Thymus (tissue), 14 donors: ENCODE data around the gene C1QC. TPM values are rescaled to one million over a fixed set of nuclear protein-coding genes. Genes with fewer than 3 reads are reported as not detected.

Source experiments
- DNase-seq, 9 donors: peaks; one replicate each; pipeline ENCODE4 v3.0.0-alpha.2; 2013; ENCODE audit warnings: low spot score in 9 of 9, low read depth in 6 of 9, missing footprints in 1 of 9
- H3K27ac ChIP-seq, 2 donors: one replicate each; pipeline ENCODE4 v1.5.1; 2013; ENCODE audit warnings: control low read depth in 1 of 2, low read depth in 1 of 2, low read length in 1 of 2, mild to moderate bottlenecking in 1 of 2, moderate library complexity in 1 of 2
- H3K27me3 ChIP-seq, 2 donors: one replicate each; pipeline ENCODE4 v1.5.1; 2013; ENCODE audit warnings: low read length in 1 of 2; ENCODE audit not compliant: control insufficient read depth in 2 of 2, insufficient read depth in 1 of 2
- H3K36me3 ChIP-seq, 2 donors: one replicate each; pipeline ENCODE4 v1.5.1; 2013; ENCODE audit warnings: low read length in 1 of 2, mild to moderate bottlenecking in 1 of 2, moderate library complexity in 1 of 2; ENCODE audit not compliant: control insufficient read depth in 2 of 2, insufficient read depth in 2 of 2
- H3K4me1 ChIP-seq, 2 donors: one replicate each; pipeline ENCODE4 v1.5.1; 2013; ENCODE audit warnings: low read length in 2 of 2; ENCODE audit not compliant: control insufficient read depth in 2 of 2, insufficient read depth in 2 of 2
- H3K4me3 ChIP-seq, 2 donors: one replicate each; pipeline ENCODE4 v1.5.1; 2013; ENCODE audit warnings: low read length in 2 of 2, control low read depth in 1 of 2, mild to moderate bottlenecking in 1 of 2
- H3K9me3 ChIP-seq, 2 donors: one replicate each; pipeline ENCODE4 v1.5.1; 2013; ENCODE audit warnings: low read length in 1 of 2, mild to moderate bottlenecking in 1 of 2; ENCODE audit not compliant: control insufficient read depth in 2 of 2, insufficient read depth in 1 of 2
- WGBS: extraction: QIAGEN DNeasy Blood & Tissue Kit; methylation state at CpG from one replicate; pipeline ENCODE4 v1.1.7; 2013; 5-methylcytosine and 5-hydroxymethylcytosine counted together
- long read RNA-seq, 10 donors: transcript quantifications; one replicate each; lab custom pipeline, GENCODE V29; 2026
- polyA plus RNA-seq: library from polyadenylated mRNA; stranded (reverse); fragments of 200-250 nt; gene quantifications from one replicate; pipeline ENCODE4 v1.2.3, GENCODE V29; 2013
- total RNA-seq: library from RNA; stranded (reverse); fragments of 120-200 nt; gene quantifications from one replicate; pipeline ENCODE4 v1.2.4, GENCODE V29; 2013
- donor health status: healthy.

The C1QC gene
- total RNA-seq, result 83.0 TPM
- polyA plus RNA-seq, result 129 TPM
- long read RNA-seq, donor 1, partial matches to known transcripts, result 0 of 5 reads
- long read RNA-seq, donor 1, other reads (novel, unspliced or antisense), result 0 of 5 reads
- long read RNA-seq, donor 2, transcript C1QC-203 (3 exons, 1,163 nt), result major isoform, 108 of 118 reads
- long read RNA-seq, donor 2, transcript C1QC-202 (3 exons, 1,183 nt), result minor isoform, 8 of 118 reads
- long read RNA-seq, donor 2, partial matches to known transcripts, result 0 of 118 reads
- long read RNA-seq, donor 2, other reads (novel, unspliced or antisense), result 0 of 118 reads
- long read RNA-seq, donor 3, transcript C1QC-203 (3 exons, 1,163 nt), result major isoform, 76 of 121 reads
- long read RNA-seq, donor 3, partial matches to known transcripts, result 42 of 121 reads
- long read RNA-seq, donor 3, other reads (novel, unspliced or antisense), result 0 of 121 reads
- long read RNA-seq, donor 4, transcript C1QC-203 (3 exons, 1,163 nt), result major isoform, 51 of 76 reads
- long read RNA-seq, donor 4, partial matches to known transcripts, result 22 of 76 reads
- long read RNA-seq, donor 4, other reads (novel, unspliced or antisense), result 0 of 76 reads
- long read RNA-seq, donor 5, transcript C1QC-203 (3 exons, 1,163 nt), result major isoform, 124 of 222 reads
- long read RNA-seq, donor 5, partial matches to known transcripts, result 92 of 222 reads
- long read RNA-seq, donor 5, other reads (novel, unspliced or antisense), result 0 of 222 reads
- long read RNA-seq, donor 6, transcript C1QC-203 (3 exons, 1,163 nt), result major isoform, 65 of 86 reads
- long read RNA-seq, donor 6, partial matches to known transcripts, result 18 of 86 reads
- long read RNA-seq, donor 6, other reads (novel, unspliced or antisense), result 0 of 86 reads
- long read RNA-seq, donor 7, transcript C1QC-203 (3 exons, 1,163 nt), result major isoform, 43 of 45 reads
- long read RNA-seq, donor 7, partial matches to known transcripts, result 0 of 45 reads
- long read RNA-seq, donor 7, other reads (novel, unspliced or antisense), result 0 of 45 reads
- long read RNA-seq, donor 8, transcript C1QC-203 (3 exons, 1,163 nt), result major isoform, 49 of 67 reads
- long read RNA-seq, donor 8, partial matches to known transcripts, result 12 of 67 reads
- long read RNA-seq, donor 8, other reads (novel, unspliced or antisense), result 0 of 67 reads
- long read RNA-seq, donor 9, transcript C1QC-203 (3 exons, 1,163 nt), result major isoform, 44 of 68 reads
- long read RNA-seq, donor 9, partial matches to known transcripts, result 24 of 68 reads
- long read RNA-seq, donor 9, other reads (novel, unspliced or antisense), result 0 of 68 reads
- long read RNA-seq, donor 10, transcript C1QC-203 (3 exons, 1,163 nt), result major isoform, 35 of 67 reads
- long read RNA-seq, donor 10, partial matches to known transcripts, result 28 of 67 reads
- long read RNA-seq, donor 10, other reads (novel, unspliced or antisense), result 0 of 67 reads

GRCh38 chr1:22643381-22643780, at the start of gene C1QC:
Gene C1QC (plus strand): TSS chr1:22643633. CDS start chr1:22644024, 391 bp downstream.
- Histone ChIP-seq H3K27ac (no peak within 1 kb of the TSS), H3K4me1 (no peaks in the 10 kb centered on the region), H3K27me3 (peaks cover 0 to 7% of the 10 kb centered on the region in 2 donors), H3K4me3 (no peak within 1 kb of the TSS), H3K36me3 (no peaks in the 10 kb centered on the region), H3K9me3 (no peaks in the 10 kb centered on the region)
- no peak for DNase-seq
- WGBS, result 74% methylated on average over 8 of the region's 8 CpGs

GRCh38 chr1:22594396-22594795, 49.0 kb upstream of the C1QC start:
- H3K36me3 ChIP-seq, result no peaks in the 10 kb centered on the region
- no peaks in the 10 kb centered on the region for H3K4me1 ChIP-seq
- no peaks in the 10 kb centered on the region for H3K9me3 ChIP-seq
- H3K4me3 ChIP-seq, result no peak overlapping the region
- no peak overlapping the region for H3K27ac ChIP-seq
- WGBS, result 79% methylated on average over 10 of the region's 10 CpGs
- peaks cover 0 to 30% of the 10 kb centered on the region in 2 donors for H3K27me3 ChIP-seq
- DNase-seq, result no peak

- Histone ChIP-seq H3K4me3 (no peak overlapping the region), H3K9me3 (no peaks in the 10 kb centered on the region), H3K36me3 (no peaks in the 10 kb centered on the region), H3K27ac (no peak overlapping the region), H3K4me1 (no peaks in the 10 kb centered on the region), H3K27me3 (peaks cover 0 to 30% of the 10 kb centered on the region in 2 donors)
- 79% methylated on average over 7 of the region's 7 CpGs for WGBS
- no peak for DNase-seq
These were observed 48.3 kb upstream of the C1QC start for GRCh38 chr1:22595108-22595507.

- H3K36me3 ChIP-seq, result no peaks in the 10 kb centered on the region
- 87% methylated on average over 30 of the region's 30 CpGs for WGBS
- H3K27ac ChIP-seq, result no peak overlapping the region
- H3K4me1 ChIP-seq, result no peaks in the 10 kb centered on the region
- H3K27me3 ChIP-seq, result peaks cover 0 to 23% of the 10 kb centered on the region in 2 donors
- no peak overlapping the region for H3K4me3 ChIP-seq
- DNase-seq, result no peak
- no peaks in the 10 kb centered on the region for H3K9me3 ChIP-seq
These were observed 46.0 kb upstream of the C1QC start for GRCh38 chr1:22597301-22597965.

- no peaks in the 10 kb centered on the region for H3K4me1 ChIP-seq
- WGBS, result 92% methylated on average over 8 of the region's 8 CpGs
- H3K27me3 ChIP-seq, result peaks cover 0 to 18% of the 10 kb centered on the region in 2 donors
- H3K9me3 ChIP-seq, result no peaks in the 10 kb centered on the region
- H3K36me3 ChIP-seq, result no peaks in the 10 kb centered on the region
- no peak overlapping the region for H3K27ac ChIP-seq
- no peak for DNase-seq
- H3K4me3 ChIP-seq, result no peak overlapping the region
These were observed 45.4 kb upstream of the C1QC start for GRCh38 chr1:22597996-22598395.

- no peak overlapping the region for H3K4me3 ChIP-seq
- H3K4me1 ChIP-seq, result no peaks in the 10 kb centered on the region
- no peak overlapping the region for H3K27ac ChIP-seq
- no peak for DNase-seq
- H3K36me3 ChIP-seq, result no peaks in the 10 kb centered on the region
- no peaks in the 10 kb centered on the region for H3K9me3 ChIP-seq
- 83% methylated on average over 24 of the region's 24 CpGs for WGBS
- peaks cover 0 to 13% of the 10 kb centered on the region in 2 donors for H3K27me3 ChIP-seq
These were observed 44.7 kb upstream of the C1QC start for GRCh38 chr1:22598736-22599135.

- no peaks in the 10 kb centered on the region for H3K4me1 ChIP-seq
- no peak overlapping the region for H3K4me3 ChIP-seq
- DNase-seq, result no peak
- no peaks in the 10 kb centered on the region for H3K36me3 ChIP-seq
- H3K27ac ChIP-seq, result no peak overlapping the region
- H3K9me3 ChIP-seq, result no peaks in the 10 kb centered on the region
- peaks cover 0 to 2% of the 10 kb centered on the region in 2 donors for H3K27me3 ChIP-seq
- WGBS, result 78% methylated on average over 22 of the region's 22 CpGs
These were observed 43.2 kb upstream of the C1QC start for GRCh38 chr1:22600071-22600816.
